ENCODE results near the gene RAMAC.
"Not testable (repeated sequence)": the region's sequence is repeated elsewhere in the genome, so short reads cannot be mapped to it uniquely, and the experiment has no call there.

Gene RAMAC

DNA sequence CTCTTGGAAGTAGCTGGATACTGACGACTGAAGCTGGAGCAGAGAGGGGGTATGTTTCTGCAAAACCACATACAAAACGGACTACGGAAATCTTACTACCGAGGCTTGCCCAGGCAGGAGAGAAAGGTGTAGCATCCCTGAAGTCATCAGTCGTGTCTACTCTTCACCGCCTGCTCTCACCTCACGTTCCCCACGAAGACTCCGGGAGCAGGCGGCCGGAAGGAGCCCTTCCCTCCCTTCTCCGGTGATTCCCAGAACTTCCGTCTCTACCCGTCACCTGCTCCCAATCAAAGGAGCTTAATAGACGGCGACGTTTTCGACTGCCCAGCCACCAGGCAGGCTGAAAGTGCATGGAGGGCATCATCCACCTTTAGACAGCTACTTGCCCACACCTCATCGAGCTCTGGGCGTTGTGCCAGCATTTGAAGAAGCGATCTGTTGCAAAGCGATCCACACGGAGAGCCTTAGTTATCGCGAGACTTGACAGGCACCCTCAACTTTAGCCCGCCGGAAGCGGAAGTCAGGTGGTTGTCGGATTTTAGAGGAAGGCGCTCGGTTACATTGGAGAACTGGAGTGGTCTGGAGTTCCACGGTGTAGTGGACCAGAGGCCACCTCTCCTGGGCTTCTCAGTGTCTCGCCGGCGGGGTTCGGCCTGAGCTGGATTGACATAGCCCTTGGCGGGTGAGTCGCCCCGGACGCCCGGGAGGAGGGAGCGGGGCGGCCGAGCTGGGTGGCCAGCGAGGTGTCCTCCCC is at the start of gene RAMAC:
Gene RAMAC, plus strand, starts transcription at position 523 of the 754 bp plus-strand sequence. CDS start 2,809 bp downstream, outside the sequence.
- peak; percentile 91 for DNase-seq (ENCODE audit: low spot score)
- in situ Hi-C loops (cut with MboI; ENCODE audit: low sequenced_read_pairs, unreplicated experiment): no loop called here
- TF ChIP-seq, protein P1, sequence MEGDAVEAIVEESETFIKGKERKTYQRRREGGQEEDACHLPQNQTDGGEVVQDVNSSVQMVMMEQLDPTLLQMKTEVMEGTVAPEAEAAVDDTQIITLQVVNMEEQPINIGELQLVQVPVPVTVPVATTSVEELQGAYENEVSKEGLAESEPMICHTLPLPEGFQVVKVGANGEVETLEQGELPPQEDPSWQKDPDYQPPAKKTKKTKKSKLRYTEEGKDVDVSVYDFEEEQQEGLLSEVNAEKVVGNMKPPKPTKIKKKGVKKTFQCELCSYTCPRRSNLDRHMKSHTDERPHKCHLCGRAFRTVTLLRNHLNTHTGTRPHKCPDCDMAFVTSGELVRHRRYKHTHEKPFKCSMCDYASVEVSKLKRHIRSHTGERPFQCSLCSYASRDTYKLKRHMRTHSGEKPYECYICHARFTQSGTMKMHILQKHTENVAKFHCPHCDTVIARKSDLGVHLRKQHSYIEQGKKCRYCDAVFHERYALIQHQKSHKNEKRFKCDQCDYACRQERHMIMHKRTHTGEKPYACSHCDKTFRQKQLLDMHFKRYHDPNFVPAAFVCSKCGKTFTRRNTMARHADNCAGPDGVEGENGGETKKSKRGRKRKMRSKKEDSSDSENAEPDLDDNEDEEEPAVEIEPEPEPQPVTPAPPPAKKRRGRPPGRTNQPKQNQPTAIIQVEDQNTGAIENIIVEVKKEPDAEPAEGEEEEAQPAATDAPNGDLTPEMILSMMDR (IDR thresholded peaks at IDR 0.05; ENCODE audit: borderline replicate concordance, control extremely low read depth, extremely low read depth, insufficient read depth, missing control alignments): no peak

DNA sequence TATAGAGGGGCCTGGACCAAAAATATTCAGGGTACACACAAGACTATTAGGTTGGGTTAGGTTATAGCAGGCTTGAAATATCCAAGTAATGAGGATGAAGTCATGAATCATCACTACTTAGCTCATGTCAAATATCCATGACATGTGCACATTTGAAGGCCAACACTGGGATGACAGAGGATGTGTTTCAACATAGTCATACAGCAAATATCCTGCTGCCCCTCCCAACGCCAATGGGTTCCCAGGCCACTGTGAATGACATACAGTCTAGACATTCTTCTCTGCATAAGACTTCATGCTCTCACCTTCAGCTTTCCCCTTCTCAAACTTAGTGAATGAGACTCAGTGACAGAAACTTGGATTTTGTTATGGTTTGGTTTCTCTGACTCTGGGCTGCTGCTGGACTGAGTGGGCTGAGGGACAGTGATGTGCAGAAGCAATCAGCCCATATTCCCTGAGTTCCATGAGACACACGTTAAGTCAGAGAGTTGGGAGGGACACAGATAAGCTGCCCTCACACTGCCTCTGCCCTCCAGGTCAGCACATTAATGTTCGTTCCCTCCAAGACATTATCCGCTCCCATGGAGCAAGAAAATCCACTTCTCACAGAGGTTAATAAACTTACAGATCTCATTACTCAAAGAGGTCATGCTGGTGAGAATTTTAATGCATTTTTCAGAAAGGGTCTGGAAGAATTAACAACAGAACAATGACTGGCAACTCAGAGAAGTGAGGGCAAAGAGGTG is 48.9 kb upstream of the RAMAC start:
- DNase-seq (ENCODE audit: low spot score): no peak
- in situ Hi-C loops (cut with MboI; ENCODE audit: low sequenced_read_pairs, unreplicated experiment): no loop called here
- TF ChIP-seq, protein P1 (IDR thresholded peaks at IDR 0.05; ENCODE audit: borderline replicate concordance, control extremely low read depth, extremely low read depth, insufficient read depth, missing control alignments): no peak

DNA sequence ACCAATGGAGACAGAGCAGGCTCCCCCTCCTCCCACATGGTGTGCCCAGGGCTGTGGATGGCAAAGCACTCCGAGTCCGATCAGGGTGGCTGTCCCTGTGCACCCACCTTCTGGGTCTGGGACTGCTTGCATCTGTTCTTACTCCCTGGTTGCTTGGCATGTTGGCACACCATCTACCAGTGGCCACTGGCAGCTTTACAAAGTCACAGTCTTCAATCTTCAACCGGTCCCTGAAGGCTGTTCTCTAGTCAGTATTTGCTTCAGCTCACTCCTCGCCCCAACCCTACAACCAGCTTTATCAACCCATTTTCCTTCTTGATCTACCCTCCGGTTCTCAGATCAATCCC is 48.3 kb upstream of the RAMAC start:
- in situ Hi-C loops (cut with MboI; ENCODE audit: low sequenced_read_pairs, unreplicated experiment): no loop called here
- TF ChIP-seq, protein P1 (IDR thresholded peaks at IDR 0.05; ENCODE audit: borderline replicate concordance, control extremely low read depth, extremely low read depth, insufficient read depth, missing control alignments): no peak
- DNase-seq (ENCODE audit: low spot score): no peak

DNA sequence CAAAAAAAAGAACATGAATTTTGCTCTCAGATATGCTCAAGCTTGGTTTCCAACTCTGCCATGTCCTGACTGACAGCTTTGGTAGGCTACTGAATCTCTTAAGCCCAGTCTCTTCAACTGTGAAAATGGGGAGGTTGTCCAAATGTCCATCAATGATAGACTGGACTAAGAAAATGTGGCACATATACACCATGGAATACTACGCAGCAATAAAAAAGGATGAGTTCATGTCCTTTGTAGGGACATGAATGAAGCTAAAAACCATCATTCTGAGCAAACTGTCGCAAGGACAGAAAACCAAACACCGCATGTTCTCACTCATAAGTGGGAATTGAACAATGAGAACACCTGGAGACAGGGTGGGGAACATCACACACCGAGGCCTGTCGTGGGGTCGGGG is 46.3 kb upstream of the RAMAC start:
- DNase-seq (ENCODE audit: low spot score); in situ Hi-C loops (cut with MboI; ENCODE audit: low sequenced_read_pairs, unreplicated experiment): not testable (repeated sequence)

DNA sequence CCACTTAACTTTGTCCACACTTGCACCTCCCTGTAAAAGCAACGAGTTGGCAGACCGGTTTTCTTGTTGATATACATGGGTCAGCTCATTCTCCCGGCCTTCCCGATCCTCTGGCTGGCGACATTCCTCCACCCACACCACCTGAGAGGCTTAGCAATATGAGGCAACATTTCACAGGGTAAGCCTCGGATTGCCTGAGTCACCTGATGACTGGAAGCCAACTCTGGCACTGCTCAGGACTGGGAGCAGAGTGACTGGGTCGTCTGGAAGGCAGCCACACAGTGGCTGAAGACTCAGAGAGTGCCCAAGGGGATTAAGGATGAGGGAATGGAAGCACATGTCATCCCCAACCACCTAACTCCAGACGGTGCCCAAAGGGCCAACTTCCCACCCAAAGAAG is 43.3 kb upstream of the RAMAC start:
- no peak for DNase-seq (ENCODE audit: low spot score)

DNA sequence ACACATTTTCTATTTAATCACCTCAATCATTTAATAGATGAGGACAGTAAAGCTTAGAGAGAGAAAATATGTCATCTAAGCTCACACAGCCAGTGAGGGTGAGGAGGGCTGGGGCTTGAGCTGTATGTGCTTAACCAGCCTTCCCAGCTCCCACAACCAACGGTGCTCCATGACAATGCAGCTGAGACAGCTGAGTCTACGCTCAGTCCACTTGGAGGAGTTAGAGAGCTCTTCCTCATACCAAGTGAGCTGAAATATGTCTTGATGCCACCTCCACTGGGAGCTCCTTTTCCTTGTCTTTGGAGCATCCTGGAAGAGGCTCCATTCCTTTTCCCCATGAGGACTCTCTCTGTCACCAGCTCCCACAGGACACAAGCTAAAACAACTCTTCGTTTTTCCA is 42.8 kb upstream of the RAMAC start:
- in situ Hi-C loops (cut with MboI; ENCODE audit: low sequenced_read_pairs, unreplicated experiment): no loop called here
- TF ChIP-seq, protein P1 (IDR thresholded peaks at IDR 0.05; ENCODE audit: borderline replicate concordance, control extremely low read depth, extremely low read depth, insufficient read depth, missing control alignments): no peak
- DNase-seq (ENCODE audit: low spot score): no peak

More for the DNA sequence above, 43.3 kb upstream of the RAMAC start:
- TF ChIP-seq, protein P1 (IDR thresholded peaks at IDR 0.05; ENCODE audit: borderline replicate concordance, control extremely low read depth, extremely low read depth, insufficient read depth, missing control alignments): no peak
- in situ Hi-C loops (cut with MboI; ENCODE audit: low sequenced_read_pairs, unreplicated experiment): no loop called here

DNA sequence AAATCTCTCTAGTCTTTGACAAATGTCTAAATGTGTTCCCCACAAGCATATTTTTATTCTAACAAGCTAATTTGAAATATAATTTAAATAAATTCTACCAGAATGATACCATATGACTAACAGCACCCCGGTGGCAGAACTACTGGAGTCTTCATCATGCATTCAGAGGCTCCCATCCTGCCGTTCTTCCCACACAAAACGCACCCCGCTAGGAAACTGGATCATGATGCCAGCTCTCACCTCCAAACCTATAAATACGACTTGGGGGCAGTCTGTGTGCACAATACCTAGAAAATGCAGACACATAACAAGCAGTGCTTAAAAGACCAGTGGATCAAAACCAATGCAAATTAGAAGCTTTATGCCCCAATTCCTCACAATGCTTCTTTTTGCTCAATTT is 42.0 kb upstream of the RAMAC start:
- in situ Hi-C loops (cut with MboI; ENCODE audit: low sequenced_read_pairs, unreplicated experiment): no loop called here
- TF ChIP-seq, protein P1 (IDR thresholded peaks at IDR 0.05; ENCODE audit: borderline replicate concordance, control extremely low read depth, extremely low read depth, insufficient read depth, missing control alignments): no peak

More for the DNA sequence above, 42.0 kb upstream of the RAMAC start:
- no peak for DNase-seq (ENCODE audit: low spot score)

Data from GM13976 (cell line).